DND-41 (cell line): ENCODE data around the gene CCDC171.

Experiments used
- EZH2 ChIP-seq: IDR thresholded peaks from 3 replicates; pipeline ENCODE4 v1.6.1; 2012; ENCODE audit warnings: borderline replicate concordance, low read depth, mild to moderate bottlenecking, moderate library complexity, low read length, inconsistent platforms; ENCODE audit not compliant: severe bottlenecking
- TF ChIP-seq, protein P1 (sequence below): IDR thresholded peaks from 2 replicates; pipeline ENCODE4 v1.5.1; 2012; ENCODE audit warnings: borderline replicate concordance, low read length, moderate library complexity, mild to moderate bottlenecking; ENCODE audit not compliant: poor library complexity, severe bottlenecking; ENCODE audit errors: extremely low read depth

DNA sequence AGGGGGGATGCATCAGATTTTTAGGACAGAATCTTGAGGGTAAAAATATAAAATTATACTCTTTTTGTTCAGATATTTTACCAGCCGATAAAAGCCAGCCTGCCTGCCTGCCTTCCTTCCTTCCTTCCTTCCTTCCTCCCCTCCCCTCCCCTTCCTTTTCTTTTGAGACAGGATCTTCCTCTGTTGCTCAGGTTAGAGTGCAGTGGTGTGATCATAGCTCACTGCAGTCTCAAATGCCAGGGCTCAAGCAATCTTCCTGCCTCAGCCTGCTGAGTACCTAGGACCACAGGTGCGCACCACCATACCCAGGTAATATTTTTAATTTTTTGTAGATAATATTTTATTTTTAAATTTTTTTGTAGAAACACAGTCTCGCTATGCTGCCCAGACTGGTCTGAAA lies 330.0 kb downstream of the CCDC171 start:
- TF ChIP-seq, protein P1, sequence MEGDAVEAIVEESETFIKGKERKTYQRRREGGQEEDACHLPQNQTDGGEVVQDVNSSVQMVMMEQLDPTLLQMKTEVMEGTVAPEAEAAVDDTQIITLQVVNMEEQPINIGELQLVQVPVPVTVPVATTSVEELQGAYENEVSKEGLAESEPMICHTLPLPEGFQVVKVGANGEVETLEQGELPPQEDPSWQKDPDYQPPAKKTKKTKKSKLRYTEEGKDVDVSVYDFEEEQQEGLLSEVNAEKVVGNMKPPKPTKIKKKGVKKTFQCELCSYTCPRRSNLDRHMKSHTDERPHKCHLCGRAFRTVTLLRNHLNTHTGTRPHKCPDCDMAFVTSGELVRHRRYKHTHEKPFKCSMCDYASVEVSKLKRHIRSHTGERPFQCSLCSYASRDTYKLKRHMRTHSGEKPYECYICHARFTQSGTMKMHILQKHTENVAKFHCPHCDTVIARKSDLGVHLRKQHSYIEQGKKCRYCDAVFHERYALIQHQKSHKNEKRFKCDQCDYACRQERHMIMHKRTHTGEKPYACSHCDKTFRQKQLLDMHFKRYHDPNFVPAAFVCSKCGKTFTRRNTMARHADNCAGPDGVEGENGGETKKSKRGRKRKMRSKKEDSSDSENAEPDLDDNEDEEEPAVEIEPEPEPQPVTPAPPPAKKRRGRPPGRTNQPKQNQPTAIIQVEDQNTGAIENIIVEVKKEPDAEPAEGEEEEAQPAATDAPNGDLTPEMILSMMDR: no peak
- TF ChIP-seq EZH2: no peak
